Measurements from ENCODE around the gene THSD7A.

- no peak for TF ChIP-seq CTCF (IDR thresholded peaks at IDR 0.05; ENCODE audit: control extremely low read depth in 1 of 3, insufficient read depth in 1 of 3, low read depth in 1 of 3, low read length in 3 of 3)
- TF ChIP-seq POLR2A (IDR thresholded peaks at IDR 0.05; ENCODE audit: control extremely low read depth in 1 of 2, low read depth in 2 of 2, low read length in 2 of 2) = no peak
- no peak for TF ChIP-seq EP300 (IDR thresholded peaks at IDR 0.05; ENCODE audit: borderline replicate concordance in 1 of 2, low read depth in 2 of 2, low read length in 2 of 2)
- no peak for TF ChIP-seq BRCA1 (IDR thresholded peaks at IDR 0.05; ENCODE audit: low read depth, low read length)
- no peak for TF ChIP-seq TEAD4 (IDR thresholded peaks at IDR 0.05; ENCODE audit: low read depth, low read length)
- TF ChIP-seq CHD1 (IDR thresholded peaks at IDR 0.05; ENCODE audit: low read depth, low read length) = no peak
- no peak for TF ChIP-seq TCF12 (IDR thresholded peaks at IDR 0.05; ENCODE audit: low read depth, low read length)
- no peak for TF ChIP-seq KDM1A (IDR thresholded peaks at IDR 0.05; ENCODE audit: borderline replicate concordance, low read length)
- TF ChIP-seq EZH2 (IDR thresholded peaks at IDR 0.05; ENCODE audit: low read depth, low read length, severe bottlenecking) = no peak
- TF ChIP-seq POLR2AphosphoS5 (IDR thresholded peaks at IDR 0.05; ENCODE audit: low read depth, low read length) = no peak
These were observed 421.0 kb downstream of the THSD7A start for GRCh38 chr7:11410656-11411644.

Measured in H1 (cell line).